Fibroblast of the aortic adventitia (primary cell): ENCODE data around the gene MEIOSIN. TPM values are rescaled to one million over a fixed set of nuclear protein-coding genes. Genes with fewer than 3 reads are reported as not detected.

ENCODE experiments used
- DNase-seq: peaks from one replicate; pipeline ENCODE4 v3.0.0-alpha.2; 2010; ENCODE audit warnings: low read depth
- H3K4me3 ChIP-seq: 2 replicates; pipeline ENCODE4 v1.5.1; 2011; ENCODE audit warnings: low read depth, mild to moderate bottlenecking, control low read depth, low read length, moderate library complexity
- CTCF ChIP-seq: IDR thresholded peaks from 2 replicates; pipeline ENCODE4 v1.5.1; 2011; ENCODE audit warnings: mild to moderate bottlenecking, low read length, control low read depth, inconsistent platforms; ENCODE audit not compliant: insufficient read depth
- total RNA-seq: library from RNA; depleted of rRNA; stranded (reverse); fragments of >200 nt; gene quantifications from 2 replicates; pipeline ENCODE4 v1.2.3, GENCODE V29; 2012; ENCODE audit warnings: low replicate concordance

Gene MEIOSIN
- total RNA-seq, 1 donor = not detected

- no peak overlapping the region for H3K4me3 ChIP-seq
- no peak for TF ChIP-seq CTCF
- no peak for DNase-seq
Observed at GRCh38 chr19:45701676-45702075, 31.6 kb upstream of the MEIOSIN start.

- DNase-seq = no peak
- H3K4me3 ChIP-seq = no peak overlapping the region
- no peak for TF ChIP-seq CTCF
Observed at GRCh38 chr19:45705115-45705514, 28.1 kb upstream of the MEIOSIN start.

GRCh38 chr19:45705710-45706415 is 27.4 kb upstream of the MEIOSIN start:
- no peak for DNase-seq
- no peak for TF ChIP-seq CTCF
- no peak overlapping the region for H3K4me3 ChIP-seq

- H3K4me3 ChIP-seq = no peak overlapping the region
- TF ChIP-seq CTCF = no peak
Observed at GRCh38 chr19:45710356-45711130, 22.7 kb upstream of the MEIOSIN start.

GRCh38 chr19:45711851-45712698 is 21.2 kb upstream of the MEIOSIN start:
- TF ChIP-seq CTCF = no peak

More at GRCh38 chr19:45710356-45711130, 22.7 kb upstream of the MEIOSIN start:
- DNase-seq = no peak

GRCh38 chr19:45712699-45713067 is 20.6 kb upstream of the MEIOSIN start:
- DNase-seq = no peak
- no peak overlapping the region for H3K4me3 ChIP-seq
- no peak for TF ChIP-seq CTCF

More at GRCh38 chr19:45711851-45712698, 21.2 kb upstream of the MEIOSIN start:
- DNase-seq = no peak
- H3K4me3 ChIP-seq = no peak overlapping the region
